GM18517 (cell line): ENCODE data around the gene ZNF318.

Experiments
- ATAC-seq: cut with Tn5 transposase; IDR thresholded peaks from one replicate; pipeline ENCODE4 v1.9.1; 2021; ENCODE audit warnings: mild to moderate bottlenecking, moderate library complexity; ENCODE audit not compliant: unreplicated experiment

The ZNF318 gene

DNA sequence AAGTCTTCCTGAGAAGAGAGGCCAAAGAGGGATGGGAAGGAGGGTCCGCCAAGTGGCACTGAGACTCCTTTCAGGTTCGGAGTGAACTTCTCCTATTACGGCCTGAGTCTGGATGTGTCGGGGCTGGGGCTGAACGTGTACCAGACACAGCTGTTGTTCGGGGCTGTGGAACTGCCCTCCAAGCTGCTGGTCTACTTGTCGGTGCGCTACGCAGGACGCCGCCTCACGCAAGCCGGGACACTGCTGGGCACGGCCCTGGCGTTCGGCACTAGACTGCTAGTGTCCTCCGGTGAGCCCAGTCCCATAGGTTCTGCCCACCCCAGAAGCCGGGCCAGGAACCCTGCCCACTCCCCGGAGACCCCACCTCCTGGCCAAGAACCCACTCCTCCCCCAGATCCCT is 67.3 kb downstream of the ZNF318 start:
- ATAC-seq, result no peak

DNA sequence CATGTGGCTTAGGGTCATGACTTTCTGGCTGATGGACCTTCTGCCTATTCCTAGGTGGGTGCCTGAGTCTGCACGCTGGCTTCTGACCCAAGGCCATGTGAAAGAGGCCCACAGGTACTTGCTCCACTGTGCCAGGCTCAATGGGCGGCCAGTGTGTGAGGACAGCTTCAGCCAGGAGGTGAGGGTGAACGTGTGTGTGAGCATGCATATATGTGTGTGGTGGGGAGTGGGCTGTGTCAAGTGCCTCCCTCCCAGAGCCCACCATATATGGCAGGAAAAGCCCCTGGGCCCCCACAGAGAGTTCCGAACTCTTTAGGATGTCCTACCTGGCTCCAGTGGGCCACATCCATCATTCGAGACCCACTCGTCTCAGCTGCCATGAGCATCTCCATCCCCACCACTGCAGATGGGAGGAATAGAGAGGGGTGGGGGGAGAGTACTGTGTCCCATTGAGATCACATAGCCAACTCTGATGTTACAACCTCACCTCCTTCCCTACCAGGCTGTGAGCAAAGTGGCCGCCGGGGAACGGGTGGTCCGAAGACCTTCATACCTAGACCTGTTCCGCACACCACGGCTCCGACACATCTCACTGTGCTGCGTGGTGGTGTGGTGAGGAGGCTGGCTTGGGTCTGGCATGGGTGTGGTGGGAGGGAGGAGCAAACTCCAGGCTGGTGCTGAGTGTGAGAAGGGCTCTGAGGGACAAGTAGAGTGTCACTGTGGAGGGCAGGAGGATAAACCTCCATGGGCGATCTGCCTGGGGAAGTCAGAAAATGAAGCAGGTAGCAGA is 68.2 kb downstream of the ZNF318 start:
- no peak for ATAC-seq

DNA sequence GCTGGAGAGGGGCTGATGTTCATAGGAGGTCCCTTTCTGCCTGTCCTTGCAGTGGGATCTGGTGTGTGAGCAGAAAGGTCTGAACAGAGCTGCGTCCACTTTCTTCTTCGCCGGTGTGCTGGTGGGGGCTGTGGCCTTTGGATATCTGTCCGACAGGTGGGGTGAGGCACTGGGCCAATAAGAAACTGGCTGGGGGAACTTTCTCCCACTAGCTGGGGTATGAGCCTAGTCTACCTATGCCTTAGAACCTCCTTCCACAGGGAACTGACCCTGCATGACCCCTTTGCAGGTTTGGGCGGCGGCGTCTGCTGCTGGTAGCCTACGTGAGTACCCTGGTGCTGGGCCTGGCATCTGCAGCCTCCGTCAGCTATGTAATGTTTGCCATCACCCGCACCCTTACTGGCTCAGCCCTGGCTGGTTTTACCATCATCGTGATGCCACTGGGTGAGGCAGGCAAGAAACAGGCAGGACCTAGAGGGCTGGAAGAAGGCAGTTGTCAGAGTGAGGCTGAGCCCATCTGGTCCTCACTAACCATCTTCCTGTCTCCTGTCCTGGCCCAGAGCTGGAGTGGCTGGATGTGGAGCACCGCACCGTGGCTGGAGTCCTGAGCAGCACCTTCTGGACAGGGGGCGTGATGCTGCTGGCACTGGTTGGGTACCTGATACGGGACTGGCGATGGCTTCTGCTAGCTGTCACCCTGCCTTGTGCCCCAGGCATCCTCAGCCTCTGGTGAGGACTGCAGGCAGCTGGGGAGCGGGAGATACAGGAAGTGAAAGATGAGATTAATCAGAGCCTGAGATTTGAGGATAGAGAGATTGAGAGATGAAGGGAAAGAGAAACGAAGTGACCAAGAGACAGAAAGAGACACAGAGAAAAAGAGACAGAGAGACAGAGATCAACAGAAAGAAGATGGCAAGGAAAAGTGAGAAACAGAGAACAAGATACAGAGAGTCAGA is 69.8 kb downstream of the ZNF318 start:
- no peak for ATAC-seq

DNA sequence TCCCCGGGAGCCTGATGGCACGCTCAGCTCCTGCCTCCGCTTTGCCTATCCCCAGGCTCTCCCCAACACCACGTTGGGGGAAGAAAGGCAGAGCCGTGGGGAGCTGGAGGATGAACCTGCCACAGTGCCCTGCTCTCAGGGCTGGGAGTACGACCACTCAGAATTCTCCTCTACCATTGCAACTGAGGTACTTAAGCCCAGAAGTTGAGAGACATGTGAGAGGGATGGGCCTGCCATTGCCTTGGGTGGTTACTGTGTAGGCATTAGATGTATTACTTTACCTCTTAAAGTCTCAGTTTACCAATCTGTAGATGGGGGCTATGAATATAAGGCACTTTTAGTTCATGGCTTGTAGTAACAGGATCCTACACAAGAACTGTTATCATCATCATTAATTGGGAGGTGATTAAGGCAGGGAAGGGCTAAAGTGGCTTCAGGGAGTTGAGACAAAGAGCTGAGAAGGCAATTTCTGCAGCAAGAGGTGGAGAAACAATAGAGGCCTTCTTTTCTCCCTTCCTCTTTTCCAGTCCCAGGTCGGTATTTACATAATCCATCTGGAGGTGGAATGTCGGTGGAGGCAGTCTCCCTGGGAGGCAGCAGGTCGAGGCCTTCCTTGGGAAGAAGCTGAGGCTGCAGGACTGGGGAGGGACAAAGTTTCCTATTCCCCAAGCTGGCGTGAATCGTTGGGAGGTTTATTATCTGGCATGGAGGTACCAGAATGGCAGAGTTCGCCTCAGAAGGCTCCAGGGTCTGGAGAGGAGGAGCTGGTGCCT is 70.7 kb downstream of the ZNF318 start:
- no peak for ATAC-seq

DNA sequence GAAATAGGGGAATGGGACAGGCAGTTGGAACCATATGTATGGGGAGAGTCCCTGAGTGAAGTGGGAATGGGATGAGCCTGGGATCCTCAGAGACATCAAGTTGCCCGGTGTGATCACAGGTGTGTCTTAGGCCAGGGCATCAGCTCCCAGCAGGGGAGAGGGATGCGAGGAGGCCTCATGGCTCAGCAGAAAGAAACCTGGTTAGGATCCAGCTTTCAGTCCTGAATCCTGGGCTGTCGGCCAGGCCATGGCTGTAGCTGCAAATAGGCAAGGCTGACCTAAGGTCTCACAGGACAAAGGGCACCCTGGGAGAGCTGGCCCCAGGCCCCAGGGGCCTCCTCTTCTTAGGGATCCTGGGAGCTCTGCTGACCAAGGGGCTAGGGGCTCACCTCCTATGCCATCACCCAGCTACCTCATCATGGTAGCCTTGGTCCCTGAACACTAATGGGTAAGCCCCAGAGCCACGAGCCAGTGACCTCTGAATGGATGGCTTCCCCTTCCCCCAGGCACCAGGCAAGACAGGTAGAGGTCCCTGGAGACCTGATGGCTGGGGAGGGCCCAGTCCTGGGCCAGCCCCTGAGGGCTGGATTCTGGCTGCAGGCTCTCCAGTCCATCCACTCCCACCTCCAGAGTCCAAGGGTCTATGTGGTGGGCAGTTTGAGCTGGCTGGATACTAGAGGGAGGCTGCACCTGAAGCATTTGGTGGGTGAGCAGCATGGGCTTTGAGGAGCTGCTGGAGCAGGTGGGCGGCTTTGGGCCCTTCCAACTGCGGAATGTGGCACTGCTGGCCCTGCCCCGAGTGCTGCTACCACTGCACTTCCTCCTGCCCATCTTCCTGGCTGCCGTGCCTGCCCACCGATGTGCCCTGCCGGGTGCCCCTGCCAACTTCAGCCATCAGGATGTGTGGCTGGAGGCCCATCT is 71.5 kb downstream of the ZNF318 start, which contains the start of gene SLC22A7:
Gene SLC22A7 (plus strand): TSS at position 617 of the 921 bp plus-strand sequence. CDS start 99 bp downstream, at position 716.
- ATAC-seq, result no peak

DNA sequence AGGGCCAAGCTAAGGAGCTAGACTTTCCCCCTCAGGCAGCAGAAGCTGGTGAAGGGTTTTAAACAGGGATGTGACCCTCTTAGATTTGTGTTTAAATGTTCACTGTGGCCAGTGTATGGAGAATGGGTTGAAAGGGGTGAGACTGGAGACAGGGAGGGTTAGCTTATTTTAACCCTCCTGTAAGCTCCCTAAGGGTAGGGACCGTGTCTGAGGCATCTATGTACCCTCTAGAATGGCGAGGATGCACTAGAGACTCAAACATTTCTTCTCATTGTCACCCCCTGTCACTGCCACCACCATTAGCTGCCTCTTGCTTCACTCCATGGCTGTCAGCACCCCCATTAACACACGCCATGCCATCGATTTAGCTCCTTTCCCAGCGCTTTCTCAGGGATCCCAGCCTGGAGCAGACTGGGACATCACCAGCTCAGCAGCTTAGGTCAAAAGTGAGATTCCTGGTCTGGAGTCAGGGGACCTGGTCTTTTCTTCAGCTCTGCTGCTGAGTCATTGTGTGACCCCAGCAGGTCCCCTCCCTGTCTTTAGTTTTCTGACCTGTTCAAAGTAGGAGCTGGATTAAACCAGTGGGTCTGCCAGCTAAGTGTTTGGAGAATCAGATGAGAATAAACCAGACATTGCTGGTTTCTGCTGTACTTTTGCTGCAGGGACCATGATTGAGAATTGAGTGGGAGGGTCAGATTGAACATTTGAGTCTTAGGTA is 72.5 kb downstream of the ZNF318 start:
- no peak for ATAC-seq

DNA sequence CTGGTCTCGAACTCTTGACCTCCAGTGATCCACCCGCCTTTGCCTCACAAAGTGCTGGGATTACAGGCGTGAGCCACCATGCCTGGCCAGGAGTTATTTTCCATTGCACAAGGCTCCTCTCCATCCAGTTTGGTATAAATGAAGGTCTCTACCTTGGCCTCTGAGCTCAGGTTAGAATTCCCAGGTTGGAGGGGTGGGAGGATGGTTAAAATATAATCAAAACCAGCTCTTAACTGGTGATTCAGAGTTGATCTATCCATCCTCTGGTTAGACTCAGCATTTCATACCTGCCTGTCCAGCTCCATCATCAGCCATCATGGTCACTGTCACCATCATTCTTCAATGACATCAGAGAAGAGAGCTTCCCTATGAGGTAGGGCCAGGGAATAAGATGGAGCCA is 74.0 kb downstream of the ZNF318 start:
- no peak for ATAC-seq

DNA sequence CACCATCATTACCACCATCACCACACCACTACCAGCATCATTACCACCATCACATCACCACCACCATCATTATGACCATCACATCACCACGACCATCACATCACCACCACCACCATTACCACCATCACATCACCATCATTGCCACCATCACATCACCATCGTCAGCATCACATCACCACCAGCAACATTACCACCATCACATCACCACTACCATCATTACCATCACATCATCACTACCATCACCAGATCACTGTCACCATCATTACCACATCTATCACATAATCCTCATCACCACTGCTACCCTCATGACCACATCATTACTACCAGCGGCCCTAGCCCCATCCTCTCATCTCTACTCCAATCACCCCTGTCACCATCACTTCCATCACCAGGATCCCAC is 74.9 kb downstream of the ZNF318 start:
- ATAC-seq, result no peak

DNA sequence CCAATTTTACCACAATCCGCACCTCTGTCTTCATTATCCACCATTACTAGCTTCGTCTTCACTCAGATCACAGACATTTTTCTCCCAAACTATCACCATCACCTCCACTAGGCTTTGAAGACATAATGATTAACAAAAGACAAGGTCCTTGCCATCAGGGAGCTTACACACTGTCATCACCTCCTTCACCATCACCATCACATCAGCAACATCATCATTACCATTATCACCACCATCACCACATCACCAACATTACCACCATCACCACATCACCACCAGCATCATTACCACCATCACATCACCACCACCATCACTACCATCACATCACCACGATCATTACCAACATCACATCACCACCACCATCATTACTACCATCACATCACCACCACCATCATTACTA is 75.7 kb downstream of the ZNF318 start:
- ATAC-seq, result no peak

DNA sequence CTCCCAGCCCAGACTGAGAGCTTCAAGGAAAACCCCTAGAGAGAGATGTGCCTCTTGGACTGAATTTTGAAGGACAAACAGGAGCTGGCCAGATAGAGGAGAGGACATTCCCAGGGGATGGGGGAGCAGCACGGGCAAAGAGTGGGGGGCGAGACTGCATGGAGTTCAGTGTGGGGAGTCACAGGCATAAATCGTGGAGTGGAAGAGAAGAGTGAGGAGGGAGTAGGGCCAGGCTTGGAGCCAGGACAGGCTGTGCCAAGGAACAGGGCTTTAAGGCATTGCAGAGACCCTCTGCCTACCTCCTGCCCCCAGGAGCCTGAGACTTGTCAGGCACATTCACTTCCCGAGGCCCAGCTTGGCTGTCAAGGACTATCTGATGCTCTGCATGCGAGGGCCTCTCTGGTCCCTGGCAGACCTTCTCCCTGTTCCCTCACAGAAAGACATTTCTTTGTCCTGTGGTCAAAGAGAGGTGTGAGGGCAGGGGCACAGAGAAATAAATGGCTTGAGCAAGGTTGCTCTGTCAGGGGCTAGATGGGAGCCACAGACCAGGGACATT is 76.6 kb downstream of the ZNF318 start:
- ATAC-seq, result no peak

DNA sequence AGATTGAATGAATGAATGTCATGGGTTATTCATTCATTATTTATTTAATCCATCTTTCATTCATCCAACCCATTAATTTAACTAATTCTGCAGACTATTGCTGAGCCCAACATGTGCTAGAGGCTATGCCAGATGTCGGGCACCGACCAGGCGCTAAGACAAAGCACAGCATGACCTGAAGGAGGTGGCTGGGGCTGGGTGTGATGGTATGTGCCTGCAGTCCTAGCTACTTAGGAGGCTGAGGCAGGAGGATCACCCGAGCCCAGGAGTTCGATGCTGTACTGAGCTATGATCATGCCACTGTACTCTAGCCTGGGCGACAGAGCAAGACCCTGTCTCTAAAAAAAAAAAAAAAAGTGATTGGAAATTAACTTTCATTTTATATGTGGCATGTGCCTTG is 77.1 kb downstream of the ZNF318 start:
- ATAC-seq, result no peak

DNA sequence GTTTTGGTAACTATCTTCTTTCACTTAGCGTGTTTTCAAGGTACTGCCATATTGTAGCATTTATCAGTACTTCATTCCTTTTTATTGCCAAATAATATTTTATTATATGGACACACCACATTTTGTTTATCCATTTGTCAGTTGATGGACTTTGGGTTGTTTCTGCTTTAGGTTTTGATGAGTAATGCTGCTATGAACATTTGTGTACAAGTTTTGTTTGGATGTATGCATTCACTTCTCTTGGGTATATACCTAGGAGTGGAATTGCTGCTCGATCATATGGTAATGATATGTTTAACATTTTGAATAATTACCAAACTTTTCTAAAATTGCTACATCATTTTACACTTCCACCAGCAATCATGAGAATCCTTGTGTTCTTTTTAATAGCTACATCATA is 77.7 kb downstream of the ZNF318 start:
- no peak for ATAC-seq

DNA sequence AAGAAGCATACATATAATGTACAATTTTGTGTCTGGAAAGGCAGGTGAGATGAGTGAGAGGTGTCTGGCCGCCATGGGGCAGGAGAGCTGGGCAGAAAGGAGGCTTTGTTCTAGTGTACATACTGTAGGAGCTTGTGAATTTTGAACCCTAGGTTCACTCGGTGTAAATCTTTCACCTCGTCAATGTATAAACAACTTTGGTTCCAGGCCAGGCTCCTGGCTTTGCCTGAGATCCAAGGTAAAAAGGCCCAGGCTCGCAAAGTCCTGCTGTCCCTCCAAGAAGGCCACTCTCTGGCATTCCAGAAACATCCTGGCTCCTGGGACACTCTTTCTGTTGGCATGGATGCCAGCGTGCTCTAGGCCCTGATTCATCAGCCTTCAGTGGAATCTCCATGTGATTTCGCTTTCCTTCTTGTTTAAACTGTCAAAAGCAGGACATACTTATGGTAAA is 78.5 kb downstream of the ZNF318 start:
- no peak for ATAC-seq

DNA sequence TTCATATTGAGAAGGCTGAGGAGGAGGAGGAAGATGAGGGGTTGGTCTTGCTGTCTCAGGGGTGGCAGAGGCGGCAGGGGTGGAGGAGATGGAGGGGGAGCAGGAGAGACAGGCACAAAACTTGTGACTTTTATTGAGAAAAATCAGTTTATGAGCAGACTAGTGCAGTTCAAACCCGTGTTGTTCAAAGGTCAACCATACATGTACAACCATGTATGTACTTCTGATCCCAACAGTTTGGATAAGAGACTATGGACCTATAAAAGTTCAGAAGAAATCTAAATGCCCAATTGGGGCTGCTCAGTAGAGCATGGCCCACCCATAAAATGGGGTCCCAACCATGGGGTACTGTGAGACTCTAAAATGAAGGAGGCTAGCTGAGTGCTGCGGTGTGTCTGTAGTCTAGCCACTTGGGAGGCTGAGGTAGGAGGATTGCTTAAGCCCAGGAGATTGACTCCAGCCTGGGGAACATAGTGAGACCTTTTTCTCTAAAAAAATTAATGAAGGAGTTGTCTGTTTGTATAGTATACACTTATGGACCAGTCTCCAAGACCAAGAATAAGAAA is 79.0 kb downstream of the ZNF318 start:
- no peak for ATAC-seq

DNA sequence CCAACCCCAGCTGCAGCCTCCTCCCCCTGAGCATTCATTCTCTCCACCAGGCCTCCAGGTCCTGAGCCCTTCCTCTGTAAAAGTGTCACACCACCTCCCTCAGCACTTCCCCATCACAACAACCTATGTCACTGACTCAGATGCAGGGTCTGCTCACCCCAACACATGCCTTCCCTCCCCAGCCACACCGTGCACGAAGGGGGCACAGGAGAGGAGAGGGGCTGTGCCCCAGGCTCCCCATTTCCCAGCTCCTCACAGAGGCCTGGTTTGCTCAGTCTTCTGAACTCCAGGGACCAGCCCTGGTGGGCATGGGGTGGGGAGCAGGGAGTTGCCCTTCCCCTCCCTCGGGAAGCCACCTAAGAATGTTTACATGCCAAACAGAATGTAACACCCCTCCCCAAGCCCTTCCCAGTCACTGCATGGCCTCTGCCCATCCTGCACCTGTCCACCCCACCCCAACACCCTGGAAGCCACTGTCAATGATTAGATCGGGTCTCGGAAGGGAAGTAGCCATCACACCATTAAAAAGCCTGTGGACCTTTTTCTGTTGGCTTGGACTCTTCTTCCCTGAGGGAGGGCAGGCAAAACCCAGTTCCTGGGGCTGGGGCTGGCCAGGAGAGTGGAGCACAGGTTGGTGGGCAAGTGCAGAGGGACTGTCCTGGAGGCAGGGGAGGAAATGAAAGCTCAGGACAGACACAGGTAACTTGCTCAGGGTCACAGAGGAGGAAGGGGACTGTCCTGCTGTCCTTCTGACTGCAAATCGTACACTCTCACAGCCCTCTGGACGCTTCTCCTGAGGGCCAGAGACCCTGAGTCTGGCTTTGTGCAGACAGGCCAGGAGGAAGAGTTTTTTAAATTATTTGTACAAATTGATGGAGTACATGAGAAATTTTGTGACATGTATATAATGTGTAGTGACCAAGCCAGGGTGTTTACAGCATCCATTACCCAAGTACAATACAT is 81.4 kb downstream of the ZNF318 start:
- no peak for ATAC-seq

DNA sequence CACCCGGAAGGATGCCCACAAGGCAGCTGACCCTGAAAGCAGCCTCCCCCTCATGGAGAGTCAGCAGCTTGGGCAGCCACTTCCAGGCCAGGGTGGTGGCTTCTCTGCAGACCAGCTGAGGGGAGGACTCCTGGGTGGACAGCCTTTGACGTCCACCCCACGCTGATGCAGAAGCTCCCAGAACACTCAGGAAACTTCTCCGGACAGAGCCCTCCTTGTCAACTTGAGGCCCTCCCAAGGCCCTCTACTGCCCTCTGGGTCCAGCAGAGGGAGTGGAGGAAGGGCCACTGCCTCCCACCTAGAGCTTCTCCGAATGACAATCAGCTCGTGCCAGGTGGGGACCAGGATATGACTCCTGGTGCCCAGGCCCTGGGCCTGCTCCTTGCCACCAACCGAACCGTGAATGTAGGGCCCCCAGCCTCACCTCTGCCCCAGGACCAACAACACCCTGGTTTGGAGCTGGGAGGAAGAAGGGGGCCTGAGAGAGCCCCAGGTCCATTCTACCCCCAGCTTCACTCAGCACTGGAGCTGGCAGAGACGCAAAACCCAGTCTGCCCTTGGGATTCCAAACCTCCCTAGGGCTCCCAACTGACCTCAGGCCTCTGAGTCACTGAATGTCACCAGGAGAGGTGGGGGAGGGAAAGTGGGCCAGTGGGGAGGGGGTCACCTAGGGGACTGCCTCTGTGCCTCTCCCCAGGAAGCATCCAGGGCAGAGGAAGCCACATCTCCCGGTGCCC is 82.3 kb downstream of the ZNF318 start:
- ATAC-seq, result no peak

DNA sequence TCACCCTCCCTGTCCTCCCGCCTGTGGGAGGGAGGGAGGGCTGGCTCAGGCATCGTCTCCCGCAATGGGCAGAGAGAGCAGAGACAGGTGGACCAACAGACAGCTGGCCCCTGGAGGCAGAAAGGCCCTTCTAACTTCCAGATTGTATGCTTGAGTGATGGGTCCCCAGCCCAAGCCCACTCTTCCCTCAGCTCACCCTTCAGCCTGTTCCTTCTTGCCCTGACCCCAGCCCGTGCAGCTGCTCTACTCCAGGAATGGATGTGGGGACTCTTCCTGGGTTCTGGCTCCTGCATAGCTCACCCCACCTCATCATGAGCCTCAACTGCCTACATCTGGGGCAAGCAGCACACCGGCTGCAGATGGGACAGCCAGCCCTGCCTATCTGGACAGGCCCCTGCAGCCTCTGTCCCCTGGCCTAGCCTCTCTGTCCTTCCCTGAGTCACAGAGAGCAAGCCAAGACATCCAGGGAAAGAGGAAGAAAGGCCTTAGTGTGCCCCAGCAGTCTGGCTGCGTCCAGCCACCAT is 82.9 kb downstream of the ZNF318 start:
- no peak for ATAC-seq
